Measurements from ENCODE around the gene SRP19.

Gene SRP19

DNA sequence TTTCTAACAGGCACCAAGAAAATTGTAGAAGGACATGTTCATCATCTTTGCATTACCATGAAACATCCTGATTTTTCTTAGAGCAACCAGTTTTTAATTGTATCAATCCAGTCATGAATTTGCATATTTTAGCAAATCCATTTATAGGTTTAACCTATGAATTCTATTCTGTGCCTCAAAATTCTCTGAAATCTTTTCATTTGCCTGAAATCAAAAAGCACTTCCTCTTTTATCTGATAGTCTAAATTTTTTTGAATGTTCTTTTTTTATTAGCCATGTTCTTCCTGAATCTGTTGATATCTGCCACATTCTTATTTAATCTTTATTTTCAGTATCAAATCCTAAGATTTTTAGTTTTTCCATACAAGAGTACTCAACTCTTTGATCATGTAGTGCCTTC is 36.9 kb upstream of the SRP19 start:
- no peak for DNase-seq (ENCODE audit: low read depth, low spot score)
- POLR2A ChIA-PET, result no interaction called here
- no peak overlapping the region for H3K4me3 ChIP-seq (ENCODE audit: low read depth, low read length)
- TF ChIP-seq, protein P1, sequence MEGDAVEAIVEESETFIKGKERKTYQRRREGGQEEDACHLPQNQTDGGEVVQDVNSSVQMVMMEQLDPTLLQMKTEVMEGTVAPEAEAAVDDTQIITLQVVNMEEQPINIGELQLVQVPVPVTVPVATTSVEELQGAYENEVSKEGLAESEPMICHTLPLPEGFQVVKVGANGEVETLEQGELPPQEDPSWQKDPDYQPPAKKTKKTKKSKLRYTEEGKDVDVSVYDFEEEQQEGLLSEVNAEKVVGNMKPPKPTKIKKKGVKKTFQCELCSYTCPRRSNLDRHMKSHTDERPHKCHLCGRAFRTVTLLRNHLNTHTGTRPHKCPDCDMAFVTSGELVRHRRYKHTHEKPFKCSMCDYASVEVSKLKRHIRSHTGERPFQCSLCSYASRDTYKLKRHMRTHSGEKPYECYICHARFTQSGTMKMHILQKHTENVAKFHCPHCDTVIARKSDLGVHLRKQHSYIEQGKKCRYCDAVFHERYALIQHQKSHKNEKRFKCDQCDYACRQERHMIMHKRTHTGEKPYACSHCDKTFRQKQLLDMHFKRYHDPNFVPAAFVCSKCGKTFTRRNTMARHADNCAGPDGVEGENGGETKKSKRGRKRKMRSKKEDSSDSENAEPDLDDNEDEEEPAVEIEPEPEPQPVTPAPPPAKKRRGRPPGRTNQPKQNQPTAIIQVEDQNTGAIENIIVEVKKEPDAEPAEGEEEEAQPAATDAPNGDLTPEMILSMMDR (IDR thresholded peaks at IDR 0.05; ENCODE audit: insufficient read depth, low read length, missing control alignments), result no peak
- CTCF ChIA-PET, result no interaction called here

DNA sequence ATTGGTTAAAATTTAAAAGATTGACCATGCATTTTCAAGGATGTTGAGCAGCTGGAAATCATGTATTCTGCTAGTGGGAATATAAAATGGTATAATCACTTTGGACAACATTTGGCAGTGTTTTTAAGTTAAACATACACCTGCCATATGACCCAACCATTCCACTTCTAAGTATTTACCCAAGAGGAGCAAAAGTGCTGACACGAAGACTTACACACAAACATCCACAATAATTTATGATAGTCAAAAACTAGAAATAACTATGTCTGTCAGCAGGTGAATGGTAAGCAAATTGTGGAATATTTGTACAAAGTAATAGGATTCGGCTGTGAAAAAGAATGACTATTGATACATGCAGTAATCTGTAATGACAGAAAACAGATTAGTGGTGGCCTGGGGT is 30.7 kb upstream of the SRP19 start:
- no peak for DNase-seq (ENCODE audit: low read depth, low spot score)
- TF ChIP-seq, protein P1 (IDR thresholded peaks at IDR 0.05; ENCODE audit: insufficient read depth, low read length, missing control alignments), result no peak
- ChIA-PET CTCF (no interaction called here), POLR2A (no interaction called here)
- no peak overlapping the region for H3K4me3 ChIP-seq (ENCODE audit: low read depth, low read length)

DNA sequence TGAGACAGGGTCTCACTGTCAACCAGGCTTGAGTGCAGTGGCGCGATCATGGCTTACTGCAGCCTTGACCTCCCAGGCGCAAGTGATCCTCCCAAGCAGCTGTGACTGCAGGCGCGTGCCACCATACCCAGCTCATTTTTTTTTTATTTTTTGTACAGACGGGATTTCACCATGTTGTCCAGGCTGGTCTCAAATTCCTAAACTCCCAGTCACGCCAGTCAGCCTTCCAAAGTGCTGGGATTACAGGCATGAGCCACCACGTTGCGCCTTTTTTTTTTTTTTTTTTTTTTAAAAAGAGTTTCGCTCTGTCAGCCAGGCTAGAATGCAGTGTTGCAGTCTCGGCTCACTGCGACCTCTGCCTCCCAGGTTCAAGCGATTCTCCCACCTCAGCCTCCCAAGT is 27.1 kb upstream of the SRP19 start:
- ChIA-PET CTCF (interaction anchor here (1.0 to 2.3 kb wide), 2 partner anchors 14 to 15 kb away, joined by 6 to 11 read pairs; no protein-coding TSS in a partner anchor), POLR2A (no interaction called here)
- TF ChIP-seq, protein P1 (IDR thresholded peaks at IDR 0.05; ENCODE audit: insufficient read depth, low read length, missing control alignments), result no peak
- DNase-seq (ENCODE audit: low read depth, low spot score), result no peak
- no peak overlapping the region for H3K4me3 ChIP-seq (ENCODE audit: low read depth, low read length)

DNA sequence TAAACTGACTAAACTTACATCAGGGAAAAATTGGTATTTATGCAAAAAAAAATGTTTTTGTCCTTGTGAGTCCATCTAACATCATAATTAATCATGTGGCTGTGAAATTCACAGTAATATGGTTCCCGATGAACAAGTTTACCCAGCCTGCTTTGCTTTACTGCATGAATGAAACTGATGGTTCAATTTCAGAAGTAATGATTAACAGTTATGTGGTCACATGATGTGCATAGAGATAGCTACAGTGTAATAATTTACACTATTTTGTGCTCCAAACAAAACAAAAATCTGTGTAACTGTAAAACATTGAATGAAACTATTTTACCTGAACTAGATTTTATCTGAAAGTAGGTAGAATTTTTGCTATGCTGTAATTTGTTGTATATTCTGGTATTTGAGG is 16.6 kb upstream of the SRP19 start:
- no peak for DNase-seq (ENCODE audit: low read depth, low spot score)
- TF ChIP-seq, protein P1 (IDR thresholded peaks at IDR 0.05; ENCODE audit: insufficient read depth, low read length, missing control alignments), result no peak
- CTCF ChIA-PET, result interaction anchor here (1.3 kb wide), 1 partner anchor 290 kb away, joined by 4 read pairs; no protein-coding TSS in a partner anchor
- no peak overlapping the region for H3K4me3 ChIP-seq (ENCODE audit: low read depth, low read length)
- POLR2A ChIA-PET, result no interaction called here

DNA sequence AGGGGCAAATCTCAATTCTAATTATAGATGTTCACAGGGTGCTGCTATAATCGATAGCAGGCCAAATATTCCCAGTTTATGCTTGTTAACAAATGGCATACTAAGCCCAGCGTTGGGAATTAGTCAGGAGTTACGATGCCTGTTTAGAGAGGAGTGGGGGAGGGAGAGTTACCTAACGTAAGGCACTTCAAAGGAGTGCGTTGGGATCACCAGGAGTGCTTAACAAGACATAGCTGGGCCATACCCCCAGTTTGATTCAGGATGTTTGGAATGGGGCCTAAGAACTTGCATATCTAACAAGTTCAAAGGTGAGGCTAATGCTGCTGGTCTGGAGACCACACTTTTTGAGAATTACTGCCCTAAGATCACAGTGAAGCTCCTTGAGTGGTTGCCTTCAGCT is 14.5 kb upstream of the SRP19 start:
- ChIA-PET POLR2A (no interaction called here), CTCF (no interaction called here)
- TF ChIP-seq, protein P1 (IDR thresholded peaks at IDR 0.05; ENCODE audit: insufficient read depth, low read length, missing control alignments), result no peak
- no peak for DNase-seq (ENCODE audit: low read depth, low spot score)
- no peak overlapping the region for H3K4me3 ChIP-seq (ENCODE audit: low read depth, low read length)

DNA sequence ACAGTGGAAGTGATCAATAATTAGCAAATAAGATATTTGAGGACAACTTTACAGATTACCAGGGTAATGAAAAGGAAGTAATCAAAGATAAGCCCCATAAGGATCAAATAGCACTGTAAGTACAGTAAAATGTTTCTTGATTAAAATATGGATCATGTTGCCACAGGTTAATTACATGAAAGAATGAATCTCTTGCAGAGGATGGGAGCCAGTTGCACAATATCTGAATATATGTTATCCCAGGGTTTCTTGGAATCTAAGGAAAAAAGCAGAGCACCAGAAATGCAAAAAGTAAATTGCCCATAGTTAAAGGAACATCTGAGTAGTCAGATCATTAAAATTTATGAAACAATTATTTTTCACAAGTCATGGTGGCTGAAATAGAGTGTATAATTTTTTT is 13.8 kb upstream of the SRP19 start:
- ChIA-PET CTCF (no interaction called here), POLR2A (no interaction called here)
- TF ChIP-seq, protein P1 (IDR thresholded peaks at IDR 0.05; ENCODE audit: insufficient read depth, low read length, missing control alignments), result no peak
- no peak overlapping the region for H3K4me3 ChIP-seq (ENCODE audit: low read depth, low read length)
- DNase-seq (ENCODE audit: low read depth, low spot score), result no peak
